IPS-15b (cell line): ENCODE measurements around the gene EXOC7.

Experiments
- H3K27me3 ChIP-seq: one replicate; pipeline ENCODE4 v1.6.1; 2013; ENCODE audit warnings: low read length; ENCODE audit not compliant: control insufficient read depth, insufficient read depth
- H3K36me3 ChIP-seq: one replicate; pipeline ENCODE4 v1.6.1; 2013; ENCODE audit warnings: low read length; ENCODE audit not compliant: control insufficient read depth, insufficient read depth
- H3K4me1 ChIP-seq: one replicate; pipeline ENCODE4 v1.6.1; 2013; ENCODE audit warnings: mild to moderate bottlenecking, low read length; ENCODE audit not compliant: control insufficient read depth, insufficient read depth
- H3K4me3 ChIP-seq: one replicate; pipeline ENCODE4 v1.5.1; 2013; ENCODE audit warnings: low read depth, low read length
- H3K9ac ChIP-seq: one replicate; pipeline ENCODE4 v1.6.1; 2013; ENCODE audit warnings: low read depth, mild to moderate bottlenecking, low read length
- H3K9me3 ChIP-seq: one replicate; pipeline ENCODE4 v1.6.1; 2013; ENCODE audit warnings: mild to moderate bottlenecking, low read length; ENCODE audit not compliant: control insufficient read depth, insufficient read depth

EXOC7 gene

DNA sequence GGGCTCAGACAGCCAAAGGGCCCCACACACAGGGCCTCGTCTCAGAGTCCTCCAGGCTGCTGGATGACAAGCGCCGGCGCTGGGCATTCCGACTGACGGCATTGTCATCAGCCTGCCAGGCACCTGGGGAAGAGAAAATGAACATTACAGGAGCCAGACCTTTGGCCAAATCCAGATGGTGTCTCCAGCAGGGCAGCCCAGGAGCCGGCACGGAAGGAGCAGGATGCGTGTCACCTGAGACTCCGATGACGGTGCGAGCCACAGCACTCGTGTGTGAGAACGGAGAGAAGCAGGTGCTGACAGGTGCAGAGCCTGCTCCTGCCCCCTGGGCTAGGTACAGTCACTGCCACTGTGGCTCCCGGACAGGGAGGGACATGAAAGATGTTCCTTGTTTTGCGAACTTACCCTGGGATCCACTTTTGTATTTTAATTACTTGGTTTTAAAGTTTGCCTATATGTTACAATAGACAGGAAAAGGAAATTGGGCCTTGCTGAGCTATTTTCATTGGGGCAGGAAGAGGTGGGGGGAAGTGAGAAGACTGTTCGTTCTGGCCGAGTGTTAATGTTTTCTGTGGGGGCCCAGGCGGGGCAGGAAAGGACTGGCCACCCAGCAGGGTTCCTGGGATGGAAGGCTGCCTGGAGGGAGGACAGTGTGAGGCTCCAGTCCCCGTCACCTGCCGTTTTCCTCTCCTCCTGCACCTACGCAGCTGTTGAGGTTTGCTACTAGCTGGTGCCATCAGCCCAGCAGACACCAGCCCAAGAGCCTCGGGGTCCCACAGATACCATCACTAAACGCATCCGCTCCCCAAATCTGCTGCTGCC, 41.9 kb upstream of the EXOC7 start:
- H3K9me3 ChIP-seq = no peaks in the 10 kb centered on the region
- H3K27me3 ChIP-seq = peaks cover 37% of the 10 kb centered on the region
- peaks cover 24% of the 10 kb centered on the region for H3K4me1 ChIP-seq
- H3K4me3 ChIP-seq = no peak overlapping the region
- no peak overlapping the region for H3K9ac ChIP-seq
- H3K36me3 ChIP-seq = no peaks in the 10 kb centered on the region

GRCh38 chr17:76142585-76143041, 39.0 kb upstream of the EXOC7 start:
- H3K27me3 ChIP-seq = peaks cover 64% of the 10 kb centered on the region
- peaks cover 38% of the 10 kb centered on the region for H3K4me1 ChIP-seq
- H3K9me3 ChIP-seq = no peaks in the 10 kb centered on the region
- H3K9ac ChIP-seq = no peak overlapping the region
- H3K4me3 ChIP-seq = no peak overlapping the region
- H3K36me3 ChIP-seq = no peaks in the 10 kb centered on the region

DNA sequence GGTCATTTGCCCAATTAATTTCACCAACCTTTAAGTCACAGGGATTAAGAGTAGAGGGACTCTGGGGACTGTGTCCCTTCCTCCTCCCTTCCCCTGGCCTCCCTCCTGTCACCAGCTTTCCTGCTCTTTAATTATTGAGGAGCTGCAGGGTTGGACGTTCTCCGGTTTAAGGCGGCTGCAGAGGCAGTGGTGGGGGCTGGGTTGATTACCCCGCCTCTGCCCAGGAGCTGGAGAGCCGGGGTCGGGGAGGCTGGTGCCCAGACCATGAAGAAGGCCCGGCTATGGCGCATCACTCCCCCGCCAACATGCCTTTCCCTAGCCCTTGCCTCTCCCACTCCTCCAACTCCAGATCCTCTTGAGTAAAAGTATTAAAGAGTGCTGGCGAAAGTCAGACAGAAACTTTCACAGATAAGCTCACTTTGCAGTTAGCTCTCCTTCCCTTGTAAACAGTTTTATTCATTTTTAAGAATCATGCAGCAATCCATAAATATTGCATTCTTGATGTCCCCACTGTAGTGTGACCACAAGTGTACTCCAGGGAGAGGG, 38.5 kb upstream of the EXOC7 start:
- H3K9me3 ChIP-seq = no peaks in the 10 kb centered on the region
- H3K27me3 ChIP-seq = peaks cover 69% of the 10 kb centered on the region
- peak overlapping the region; percentile 68 for H3K4me3 ChIP-seq
- H3K4me1 ChIP-seq = peaks cover 38% of the 10 kb centered on the region
- no peak overlapping the region for H3K9ac ChIP-seq
- no peaks in the 10 kb centered on the region for H3K36me3 ChIP-seq

DNA sequence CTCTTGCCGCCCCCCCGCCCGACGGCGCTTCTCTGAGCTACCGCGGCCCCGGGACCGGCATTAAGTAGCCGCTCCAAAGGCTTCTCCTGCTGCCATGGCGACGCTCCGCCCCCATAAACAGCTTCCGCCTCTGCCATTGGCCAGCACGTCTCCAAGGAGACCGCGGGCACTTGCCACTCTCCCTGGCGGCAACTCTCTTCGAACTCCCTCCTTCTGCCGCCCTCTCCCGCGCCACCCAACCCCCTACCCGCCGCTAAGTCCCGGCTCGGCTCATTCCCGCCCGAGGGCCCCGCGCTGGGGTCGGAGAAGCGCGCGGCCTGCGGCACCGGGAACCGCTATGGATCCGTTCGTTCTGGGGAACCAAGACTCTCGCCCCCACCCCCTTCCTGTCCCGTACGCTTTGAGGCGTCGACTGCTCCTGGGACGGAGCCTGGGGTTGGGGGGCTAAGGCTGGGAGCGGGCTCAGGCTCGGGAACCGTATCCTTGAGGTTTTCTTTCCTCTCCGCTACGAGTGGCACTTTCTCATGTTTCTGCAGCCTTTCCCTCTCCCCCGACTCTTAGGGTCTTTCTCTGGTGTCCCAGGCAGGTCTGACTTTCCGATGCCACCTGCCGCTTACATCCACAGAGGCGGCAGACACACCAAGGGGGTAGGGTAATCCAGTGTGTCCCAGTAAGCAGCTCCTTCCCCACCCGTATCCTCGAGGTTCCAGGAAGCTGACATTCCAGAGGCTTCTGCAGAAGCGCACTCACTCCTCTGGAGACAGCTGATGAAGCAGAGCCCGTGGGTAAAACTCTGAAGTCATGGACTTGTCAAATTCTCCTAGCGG, 37.8 kb upstream of the EXOC7 start, which contains the start of gene FOXJ1:
TSS of gene FOXJ1 (minus strand) at position 34 of the 827 bp plus-strand sequence. CDS start 850 bp downstream, outside the sequence.
- H3K36me3 ChIP-seq = no peaks in the 10 kb centered on the region
- H3K4me1 ChIP-seq = peaks cover 41% of the 10 kb centered on the region
- peaks cover 71% of the 10 kb centered on the region for H3K27me3 ChIP-seq
- H3K4me3 ChIP-seq = peak within 1 kb of the TSS; percentile 68
- H3K9me3 ChIP-seq = no peaks in the 10 kb centered on the region
- peak within 1 kb of the TSS; percentile 65 for H3K9ac ChIP-seq

- Histone ChIP-seq H3K9ac (no peak overlapping the region), H3K4me3 (peak overlapping the region; percentile 60), H3K4me1 (peaks cover 37% of the 10 kb centered on the region), H3K36me3 (no peaks in the 10 kb centered on the region), H3K9me3 (no peaks in the 10 kb centered on the region), H3K27me3 (peaks cover 74% of the 10 kb centered on the region)
Measured at GRCh38 chr17:76140661-76141211, 37.1 kb upstream of the EXOC7 start.

DNA sequence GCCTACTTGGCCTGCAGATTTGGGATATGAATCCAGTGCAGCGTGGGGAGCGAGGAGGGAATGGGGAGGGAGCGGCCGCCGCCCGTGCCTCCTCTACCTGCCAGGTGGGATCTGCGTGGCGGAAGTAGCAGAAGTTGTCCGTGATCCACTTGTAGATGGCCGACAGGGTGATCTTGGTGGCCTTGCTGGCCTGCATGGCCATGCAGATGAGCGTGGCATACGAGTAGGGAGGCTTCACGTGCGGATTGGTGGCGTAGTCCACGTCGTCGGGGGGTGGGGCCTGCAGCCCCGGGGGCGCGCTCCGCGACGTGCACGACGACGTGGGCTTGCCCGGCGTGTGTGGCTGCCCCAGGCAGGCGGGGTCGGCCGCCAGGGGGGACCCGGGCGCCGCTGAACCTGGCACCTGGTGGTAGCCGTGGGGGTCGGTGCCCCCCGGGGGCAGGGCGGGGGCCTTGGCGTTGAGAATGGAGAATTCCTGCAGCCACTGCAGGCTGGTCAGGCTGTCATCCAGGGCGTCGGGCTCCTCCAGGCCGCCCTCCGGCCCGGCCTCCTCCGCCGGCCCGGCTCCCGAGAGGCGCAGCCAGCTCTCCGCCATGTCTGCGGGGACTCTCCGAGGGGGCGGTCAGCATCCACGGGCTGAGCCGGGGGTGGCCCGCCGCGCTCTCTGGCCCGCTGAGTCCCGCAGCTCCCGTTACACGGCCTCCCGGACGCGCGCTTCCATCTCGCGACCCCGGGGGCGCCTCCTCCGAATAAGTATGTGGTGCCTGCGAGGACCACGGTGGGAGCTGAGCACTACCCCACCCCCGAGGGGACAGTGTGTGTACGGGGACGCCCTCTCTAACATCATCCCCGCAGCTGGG, 36.4 kb upstream of the EXOC7 start:
- Histone ChIP-seq H3K9ac (peak overlapping the region; percentile 60), H3K36me3 (no peaks in the 10 kb centered on the region), H3K4me3 (peak overlapping the region; percentile 60), H3K9me3 (no peaks in the 10 kb centered on the region), H3K27me3 (peaks cover 76% of the 10 kb centered on the region), H3K4me1 (peaks cover 37% of the 10 kb centered on the region)

GRCh38 chr17:76138896-76139752, 35.5 kb upstream of the EXOC7 start:
- no peaks in the 10 kb centered on the region for H3K36me3 ChIP-seq
- H3K9ac ChIP-seq = peak overlapping the region; percentile 60
- peaks cover 72% of the 10 kb centered on the region for H3K27me3 ChIP-seq
- H3K9me3 ChIP-seq = no peaks in the 10 kb centered on the region
- H3K4me1 ChIP-seq = peaks cover 35% of the 10 kb centered on the region
- H3K4me3 ChIP-seq = peak overlapping the region; percentile 60

- H3K36me3 ChIP-seq = no peaks in the 10 kb centered on the region
- H3K9ac ChIP-seq = no peak overlapping the region
Measured at GRCh38 chr17:76138234-76138895, 34.8 kb upstream of the EXOC7 start.

DNA sequence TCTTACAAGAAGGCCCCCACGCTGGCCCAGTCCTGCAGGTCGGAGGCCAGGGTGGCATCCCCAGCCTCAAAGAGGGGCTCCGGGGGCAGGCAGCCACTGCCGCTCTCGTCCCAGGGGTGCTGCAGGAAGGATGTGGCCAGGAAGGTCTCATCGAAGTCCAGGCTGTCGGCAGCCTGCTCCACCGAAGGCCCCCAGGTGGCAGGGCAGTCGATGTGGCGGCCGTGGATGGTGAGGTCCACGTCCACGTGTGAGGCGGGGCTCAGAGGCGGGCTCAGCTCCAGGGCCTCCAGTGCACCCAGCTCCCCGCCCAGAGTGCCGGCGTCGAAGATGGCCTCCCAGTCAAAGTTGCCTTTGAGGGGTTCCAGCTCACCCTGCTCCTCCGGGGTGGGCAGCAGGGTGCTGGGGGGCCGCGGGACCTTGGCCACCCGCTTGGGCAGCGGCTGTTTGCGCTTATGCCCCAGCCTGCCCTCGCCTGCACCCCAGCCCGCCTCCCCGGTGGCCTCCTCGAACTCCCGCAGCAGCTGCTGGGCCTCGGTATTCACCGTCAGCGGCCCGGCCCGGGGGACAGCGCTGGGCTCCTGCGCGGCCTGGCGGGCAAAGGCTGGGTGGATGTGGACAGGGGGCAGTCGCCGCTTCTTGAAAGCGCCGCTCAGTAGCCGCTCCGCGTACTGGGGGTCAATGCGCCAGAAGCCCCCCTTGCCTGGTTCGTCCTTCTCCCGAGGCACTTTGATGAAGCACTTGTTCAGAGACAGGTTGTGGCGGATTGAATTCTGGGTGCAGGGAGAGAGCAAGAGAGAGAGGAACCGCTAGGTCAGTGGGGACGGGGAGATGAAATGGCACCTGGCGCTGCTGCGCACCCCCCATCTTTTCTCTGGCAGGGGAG, 34.0 kb upstream of the EXOC7 start:
- Histone ChIP-seq H3K4me1 (peaks cover 37% of the 10 kb centered on the region), H3K9me3 (no peaks in the 10 kb centered on the region), H3K36me3 (no peaks in the 10 kb centered on the region), H3K9ac (no peak overlapping the region), H3K4me3 (peak overlapping the region; percentile 60), H3K27me3 (peaks cover 63% of the 10 kb centered on the region)

More at GRCh38 chr17:76138234-76138895, 34.8 kb upstream of the EXOC7 start:
- peak overlapping the region; percentile 60 for H3K4me3 ChIP-seq
- H3K27me3 ChIP-seq = peaks cover 71% of the 10 kb centered on the region
- H3K4me1 ChIP-seq = peaks cover 37% of the 10 kb centered on the region
- no peaks in the 10 kb centered on the region for H3K9me3 ChIP-seq
